DOHH2 (cell line): ENCODE results near the gene SPATC1L.

ENCODE experiments used
- H3F3A ChIP-seq: fragments of 200-600 bp; sonication (generic), shearing (Covaris generic); 2 replicates; pipeline ENCODE4 v1.6.0; 2016; ENCODE audit warnings: antibody characterized with exemption, mild to moderate bottlenecking; ENCODE audit not compliant: control insufficient read depth, insufficient read depth
- H3K27ac ChIP-seq: fragments of 200-600 bp; sonication (generic); 2 replicates; pipeline ENCODE4 v1.5.1; 2014; ENCODE audit warnings: low read depth, mild to moderate bottlenecking, low read length, moderate library complexity
- H3K27me3 ChIP-seq: fragments of 200-600 bp; sonication (generic); 2 replicates; pipeline ENCODE4 v1.6.1; 2014; ENCODE audit warnings: mild to moderate bottlenecking, low read length, mixed read lengths; ENCODE audit not compliant: control insufficient read depth
- H3K36me3 ChIP-seq: fragments of 200-600 bp; sonication (generic); 2 replicates; pipeline ENCODE4 v1.6.1; 2014; ENCODE audit warnings: mild to moderate bottlenecking, low read length, moderate library complexity, mixed read lengths; ENCODE audit not compliant: control insufficient read depth
- H3K4me1 ChIP-seq: fragments of 200-600 bp; sonication (generic); 2 replicates; pipeline ENCODE4 v1.6.1; 2014; ENCODE audit warnings: mild to moderate bottlenecking, low read length, mixed read lengths; ENCODE audit not compliant: control insufficient read depth
- H3K4me2 ChIP-seq: fragments of 200-600 bp; sonication (generic); 2 replicates; pipeline ENCODE4 v1.6.0; 2014; ENCODE audit warnings: mild to moderate bottlenecking, low read length, moderate library complexity
- H3K4me3 ChIP-seq: fragments of 200-600 bp; sonication (generic); 2 replicates; pipeline ENCODE4 v1.5.1; 2014; ENCODE audit warnings: mild to moderate bottlenecking, low read length, mixed read lengths
- H3K79me2 ChIP-seq: fragments of 200-600 bp; sonication (generic); 2 replicates; pipeline ENCODE4 v1.6.1; 2014; ENCODE audit warnings: mild to moderate bottlenecking, low read length, mixed read lengths; ENCODE audit not compliant: control insufficient read depth
- H3K9me2 ChIP-seq: fragments of 200-600 bp; sonication (generic); replicated peaks from 2 replicates; pipeline ENCODE4 v1.6.1; 2014; ENCODE audit warnings: mild to moderate bottlenecking, low read length, mixed read lengths; ENCODE audit not compliant: control insufficient read depth
- H3K9me3 ChIP-seq: fragments of 200-600 bp; sonication (generic); 2 replicates; pipeline ENCODE4 v1.6.1; 2014; ENCODE audit warnings: antibody characterized with exemption, low read length, mixed read lengths; ENCODE audit not compliant: control insufficient read depth, insufficient read depth
- H4K20me1 ChIP-seq: fragments of 200-600 bp; sonication (generic); 2 replicates; pipeline ENCODE4 v1.6.0; 2014; ENCODE audit warnings: low read depth, mild to moderate bottlenecking, antibody characterized with exemption, low read length, moderate library complexity; ENCODE audit not compliant: control insufficient read depth, insufficient read depth
- EZH2phosphoT487 ChIP-seq: fragments of 200-600 bp; sonication (generic); IDR thresholded peaks from 2 replicates; pipeline ENCODE4 v1.6.1; 2017; ENCODE audit warnings: borderline replicate concordance, mild to moderate bottlenecking, antibody characterized with exemption, low read length, moderate library complexity, mixed read lengths
- TF ChIP-seq, protein P1 (sequence below): fragments of 200-600 bp; sonication (generic); IDR thresholded peaks from one replicate; pipeline ENCODE4 v1.5.1; 2014; ENCODE audit warnings: antibody characterized with exemption, mild to moderate bottlenecking, low read depth, low read length; ENCODE audit not compliant: poor library complexity, severe bottlenecking

SPATC1L gene

DNA sequence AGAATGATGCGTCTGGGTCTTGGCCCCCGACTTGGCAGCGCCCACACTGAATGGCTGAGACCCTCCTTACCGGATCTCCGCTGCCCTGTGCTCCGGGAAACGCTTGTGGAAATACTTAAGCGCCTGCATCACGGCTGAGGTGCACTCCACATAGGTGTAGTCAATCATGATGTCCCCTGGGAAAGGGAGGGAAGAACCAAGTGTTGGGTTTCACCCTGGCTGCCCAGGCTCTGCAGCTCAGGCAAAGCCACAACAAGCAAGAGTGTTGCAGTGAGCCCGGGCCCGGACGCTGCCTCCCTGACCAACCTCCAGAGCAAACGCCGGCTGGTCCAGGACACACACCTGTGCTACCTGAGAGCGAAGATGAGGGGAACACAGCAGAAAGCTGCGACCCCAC, 21.5 kb upstream of the SPATC1L start:
- Histone ChIP-seq H3K4me3 (no peak overlapping the region), H3K79me2 (no peaks in the 10 kb centered on the region), H3K36me3 (peaks cover 76% of the 10 kb centered on the region), H3K9me3 (no peaks in the 10 kb centered on the region), H3K27me3 (no peaks in the 10 kb centered on the region), H3K4me2 (no peak overlapping the region), H4K20me1 (no peaks in the 10 kb centered on the region), H3F3A (no peaks in the 10 kb centered on the region; the same call in 1 of the 2 replicates), H3K27ac (no peak overlapping the region), H3K9me2 (no peaks in the 10 kb centered on the region), H3K4me1 (no peaks in the 10 kb centered on the region)
- TF ChIP-seq, protein P1, sequence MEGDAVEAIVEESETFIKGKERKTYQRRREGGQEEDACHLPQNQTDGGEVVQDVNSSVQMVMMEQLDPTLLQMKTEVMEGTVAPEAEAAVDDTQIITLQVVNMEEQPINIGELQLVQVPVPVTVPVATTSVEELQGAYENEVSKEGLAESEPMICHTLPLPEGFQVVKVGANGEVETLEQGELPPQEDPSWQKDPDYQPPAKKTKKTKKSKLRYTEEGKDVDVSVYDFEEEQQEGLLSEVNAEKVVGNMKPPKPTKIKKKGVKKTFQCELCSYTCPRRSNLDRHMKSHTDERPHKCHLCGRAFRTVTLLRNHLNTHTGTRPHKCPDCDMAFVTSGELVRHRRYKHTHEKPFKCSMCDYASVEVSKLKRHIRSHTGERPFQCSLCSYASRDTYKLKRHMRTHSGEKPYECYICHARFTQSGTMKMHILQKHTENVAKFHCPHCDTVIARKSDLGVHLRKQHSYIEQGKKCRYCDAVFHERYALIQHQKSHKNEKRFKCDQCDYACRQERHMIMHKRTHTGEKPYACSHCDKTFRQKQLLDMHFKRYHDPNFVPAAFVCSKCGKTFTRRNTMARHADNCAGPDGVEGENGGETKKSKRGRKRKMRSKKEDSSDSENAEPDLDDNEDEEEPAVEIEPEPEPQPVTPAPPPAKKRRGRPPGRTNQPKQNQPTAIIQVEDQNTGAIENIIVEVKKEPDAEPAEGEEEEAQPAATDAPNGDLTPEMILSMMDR, result no peak
- no peak for TF ChIP-seq EZH2phosphoT487

DNA sequence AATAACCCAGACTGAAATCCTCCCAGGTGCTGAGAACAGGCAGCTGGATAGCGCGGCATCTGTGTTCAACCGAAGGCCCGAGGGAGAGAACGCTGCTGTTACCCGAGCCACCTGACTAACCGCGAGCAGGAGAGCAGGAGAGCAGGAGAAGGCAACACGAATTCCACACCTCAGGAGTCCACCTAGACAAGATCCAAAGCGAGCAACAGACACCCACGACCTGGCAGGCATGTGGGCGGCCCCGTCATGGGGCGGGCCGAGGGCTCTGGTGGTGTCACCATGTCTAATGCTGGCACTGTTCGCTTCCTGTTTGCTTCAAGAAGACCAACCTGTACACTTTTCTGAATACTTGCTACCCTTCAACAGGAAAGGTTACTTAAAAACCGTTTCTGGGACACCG, 20.9 kb upstream of the SPATC1L start:
- Histone ChIP-seq H3K9me3 (no peaks in the 10 kb centered on the region), H3K4me3 (no peak overlapping the region), H4K20me1 (no peaks in the 10 kb centered on the region), H3K4me1 (no peaks in the 10 kb centered on the region), H3K36me3 (peaks cover 76% of the 10 kb centered on the region), H3K27me3 (no peaks in the 10 kb centered on the region), H3K4me2 (no peak overlapping the region), H3K79me2 (no peaks in the 10 kb centered on the region), H3F3A (no peaks in the 10 kb centered on the region; the same call in 1 of the 2 replicates), H3K27ac (no peak overlapping the region), H3K9me2 (no peaks in the 10 kb centered on the region)
- TF ChIP-seq, protein P1, result no peak
- TF ChIP-seq EZH2phosphoT487, result no peak

DNA sequence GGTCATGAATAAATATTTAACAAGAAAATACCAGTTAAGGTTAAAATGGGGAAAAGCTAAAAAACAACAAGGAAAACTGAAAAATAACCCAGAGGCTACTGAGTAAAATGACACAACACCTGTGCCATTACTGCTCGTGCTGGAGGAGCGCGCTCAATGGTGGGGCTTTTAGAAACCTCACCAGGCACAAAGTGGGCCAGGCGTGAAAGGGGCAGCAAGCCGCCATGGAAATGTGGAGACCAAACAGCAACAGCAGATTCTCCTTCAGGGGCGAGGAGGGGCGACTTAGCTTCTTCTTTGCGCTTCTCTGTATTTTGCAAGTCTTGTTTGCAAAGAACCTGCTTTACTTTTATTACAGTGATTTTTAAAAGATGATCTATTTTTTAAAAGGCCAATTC, 18.9 kb upstream of the SPATC1L start:
- H3F3A ChIP-seq, result no peaks in the 10 kb centered on the region; the same call in 1 of the 2 replicates
- peaks cover 80% of the 10 kb centered on the region for H3K36me3 ChIP-seq
- H3K4me1 ChIP-seq, result no peaks in the 10 kb centered on the region
- H3K27me3 ChIP-seq, result no peaks in the 10 kb centered on the region
- no peak overlapping the region for H3K4me2 ChIP-seq
- no peaks in the 10 kb centered on the region for H3K79me2 ChIP-seq
- no peaks in the 10 kb centered on the region for H3K9me2 ChIP-seq
- no peak overlapping the region for H3K4me3 ChIP-seq
- TF ChIP-seq, protein P1, result no peak
- no peak for TF ChIP-seq EZH2phosphoT487
- H4K20me1 ChIP-seq, result no peaks in the 10 kb centered on the region
- no peak overlapping the region for H3K27ac ChIP-seq
- H3K9me3 ChIP-seq, result no peaks in the 10 kb centered on the region
